ENCODE data around the gene HS6ST2.

HS6ST2 gene

DNA sequence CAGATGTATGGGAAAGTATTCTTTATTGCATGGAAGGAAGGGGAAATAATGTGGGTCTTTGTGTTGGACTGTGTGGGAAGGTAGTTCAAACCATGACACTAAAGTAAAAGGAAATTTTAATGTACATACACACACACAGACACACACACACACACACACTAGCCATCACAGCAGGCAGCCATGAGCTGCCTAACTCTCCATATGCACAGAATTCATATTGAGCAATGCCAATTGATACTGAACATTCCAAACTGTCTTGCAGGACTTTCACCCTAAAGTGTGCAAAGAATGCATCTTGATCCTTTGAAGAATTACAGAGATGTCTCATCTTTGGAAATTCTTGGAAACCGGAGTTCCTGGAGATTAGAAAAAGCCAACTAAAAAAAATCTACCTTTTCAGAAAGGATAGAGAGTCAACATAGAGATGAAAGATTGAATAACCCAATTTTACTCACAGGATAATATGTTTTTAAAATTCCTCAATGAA lies 349.0 kb downstream of the HS6ST2 start:
- DNase-seq: no peak

DNA sequence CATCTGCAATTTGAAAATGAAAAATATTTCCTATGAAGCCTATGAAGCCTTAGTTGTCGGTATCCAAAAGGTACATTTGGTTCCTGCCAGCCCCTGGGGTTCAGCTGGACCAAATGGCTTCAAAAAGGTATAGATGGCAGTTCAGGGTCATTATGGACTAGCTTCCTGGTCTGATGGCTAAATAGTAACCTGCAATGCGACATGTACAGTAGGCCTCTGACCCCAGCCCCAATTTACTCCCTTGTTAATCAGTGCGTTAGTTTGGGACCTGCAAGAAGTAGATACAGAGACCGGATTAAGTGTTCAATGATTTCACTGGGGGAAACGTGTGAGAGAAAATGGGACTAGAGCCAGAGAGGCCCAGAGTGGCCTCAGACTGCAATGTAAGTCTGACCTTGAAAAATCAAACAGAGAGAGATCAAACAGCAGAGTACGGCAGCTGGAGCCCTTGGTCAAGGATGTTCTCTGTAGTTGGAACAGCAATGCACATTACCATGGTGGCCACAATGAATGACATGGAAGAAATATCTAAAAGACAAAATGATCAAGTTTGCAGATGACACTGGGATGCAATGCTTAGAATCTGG lies 354.6 kb downstream of the HS6ST2 start:
- DNase-seq: no peak

DNA sequence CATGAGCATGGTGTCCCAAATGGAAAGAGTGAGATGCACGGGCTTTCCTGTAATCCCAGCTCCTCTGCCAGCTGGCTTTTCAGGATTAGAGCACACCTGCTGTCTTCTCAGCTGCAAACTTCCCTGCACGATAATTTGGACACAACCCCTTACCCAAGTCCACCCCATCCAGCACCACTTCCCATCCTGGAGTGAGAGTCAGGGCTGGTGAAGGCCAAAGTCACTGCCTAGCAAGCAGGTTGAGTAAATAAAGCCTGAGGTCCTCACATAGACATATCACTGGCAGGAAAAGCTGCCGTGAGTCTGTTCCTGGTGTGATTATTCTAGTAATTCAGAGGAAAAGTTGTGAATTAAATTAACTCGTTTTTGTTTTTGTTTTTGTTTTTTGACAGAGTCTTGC lies 355.7 kb downstream of the HS6ST2 start:
- no peak for DNase-seq

DNA sequence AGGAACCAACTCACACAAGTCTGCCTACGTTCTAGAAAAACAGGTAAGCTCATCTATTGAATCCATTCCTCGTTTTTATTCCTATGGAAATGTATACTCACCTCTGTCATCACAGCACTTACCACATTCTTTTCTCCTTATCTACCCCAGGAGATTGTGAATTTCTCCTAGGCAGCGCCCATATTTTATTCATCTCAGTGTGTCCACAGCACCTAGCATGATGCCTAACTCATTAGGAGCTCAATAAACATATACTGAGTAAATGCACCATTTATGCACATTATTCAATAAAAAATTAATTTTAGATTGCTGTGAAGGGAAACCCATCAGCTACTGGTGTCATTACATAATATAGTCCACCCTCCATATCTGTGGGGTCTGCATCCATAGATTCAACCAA lies 363.4 kb downstream of the HS6ST2 start:
- DNase-seq: no peak

DNA sequence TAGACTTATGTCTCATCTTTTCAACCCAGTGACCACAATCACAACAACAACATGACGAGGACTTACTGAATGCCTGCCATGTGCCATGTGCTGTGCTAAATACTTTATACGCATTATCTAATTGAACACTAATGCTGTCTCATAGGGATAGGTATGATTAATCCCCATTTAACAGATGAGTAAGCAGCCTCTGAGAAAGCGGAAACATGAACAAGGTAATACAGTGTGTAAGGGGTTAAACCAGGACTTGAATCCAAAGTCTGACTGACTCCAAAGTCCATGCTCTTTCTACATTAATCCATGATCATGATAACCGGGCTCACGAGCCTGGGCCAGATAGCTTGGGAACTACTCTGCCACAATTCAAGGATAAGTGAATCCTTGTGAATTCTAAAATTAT lies 364.3 kb downstream of the HS6ST2 start:
- DNase-seq: no peak

DNA sequence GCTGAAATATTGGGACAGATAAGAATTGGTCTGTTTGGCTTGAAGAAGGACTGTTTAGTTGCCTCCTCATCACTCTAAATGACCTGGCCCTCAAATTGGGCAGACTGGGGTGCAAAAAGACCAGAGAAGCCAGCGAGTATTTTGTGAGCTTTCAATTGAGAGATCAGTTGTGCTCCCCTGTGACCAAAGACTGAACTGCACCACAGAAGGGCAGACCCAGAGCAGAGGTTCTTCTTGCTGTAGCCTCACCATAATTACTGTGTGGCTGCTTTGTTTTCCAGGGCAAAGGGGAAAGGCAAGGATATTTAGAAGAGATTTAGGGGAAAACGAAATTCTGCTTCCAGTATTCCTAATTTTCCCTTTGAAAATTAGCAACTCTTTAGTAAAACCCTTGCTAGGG lies 365.5 kb downstream of the HS6ST2 start:
- DNase-seq: peak; percentile 4

DNA sequence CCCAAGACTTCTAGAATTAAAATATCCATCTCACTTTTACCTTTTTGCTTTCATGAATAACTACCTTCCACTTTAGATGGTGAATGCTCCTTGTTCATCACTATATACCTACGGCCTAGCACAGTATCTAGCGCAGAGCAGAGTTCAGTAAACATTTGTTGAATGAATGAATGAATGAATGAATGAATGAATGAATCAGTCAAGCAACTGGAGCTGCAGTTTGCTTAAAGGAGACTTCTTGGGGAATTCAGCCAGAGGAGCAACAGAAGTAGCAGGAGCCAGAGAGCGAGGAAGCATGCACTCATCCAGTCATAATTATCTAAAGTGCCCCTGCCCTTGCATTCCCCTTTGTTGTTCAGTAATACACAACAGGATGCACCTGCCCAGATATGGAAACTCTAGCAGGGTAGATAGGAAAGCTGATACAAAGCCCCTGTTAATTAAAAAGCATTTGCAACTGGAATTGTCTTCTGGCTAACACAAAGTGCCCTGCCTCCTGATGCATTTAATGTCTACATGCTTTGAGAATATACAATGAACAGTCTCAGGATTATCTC lies 366.6 kb downstream of the HS6ST2 start:
- DNase-seq: no peak

DNA sequence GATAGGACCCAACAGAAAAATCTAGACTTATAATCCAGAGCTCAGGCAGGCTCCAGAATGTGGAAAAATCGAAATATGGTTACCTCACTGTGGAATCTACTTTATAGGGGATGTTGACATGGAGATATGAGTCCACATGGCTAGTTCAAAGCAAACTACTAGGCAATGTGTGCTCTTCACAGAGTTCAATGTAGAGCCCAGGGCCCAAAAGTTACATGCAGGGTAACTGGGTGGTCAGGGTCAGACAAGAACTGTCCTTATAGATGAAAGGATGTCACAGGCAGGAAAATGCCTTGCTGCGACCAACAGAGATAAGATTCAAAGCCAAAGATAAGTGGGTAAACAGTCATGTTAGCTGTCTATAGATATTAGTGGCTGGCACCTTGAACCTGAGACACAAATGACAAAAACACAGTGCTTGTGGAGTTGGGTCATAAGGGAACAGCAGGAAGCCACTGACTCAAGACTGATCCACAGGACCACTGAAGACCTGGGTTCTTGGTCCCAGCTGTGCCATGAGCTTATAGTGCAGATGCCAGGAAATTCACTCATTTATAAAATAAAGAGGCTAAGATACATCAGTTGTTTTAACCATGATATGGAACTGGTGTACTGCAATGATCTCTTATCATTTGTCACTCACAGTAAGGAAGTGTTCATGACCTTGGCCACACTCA lies 367.9 kb downstream of the HS6ST2 start:
- no peak for DNase-seq

DNA sequence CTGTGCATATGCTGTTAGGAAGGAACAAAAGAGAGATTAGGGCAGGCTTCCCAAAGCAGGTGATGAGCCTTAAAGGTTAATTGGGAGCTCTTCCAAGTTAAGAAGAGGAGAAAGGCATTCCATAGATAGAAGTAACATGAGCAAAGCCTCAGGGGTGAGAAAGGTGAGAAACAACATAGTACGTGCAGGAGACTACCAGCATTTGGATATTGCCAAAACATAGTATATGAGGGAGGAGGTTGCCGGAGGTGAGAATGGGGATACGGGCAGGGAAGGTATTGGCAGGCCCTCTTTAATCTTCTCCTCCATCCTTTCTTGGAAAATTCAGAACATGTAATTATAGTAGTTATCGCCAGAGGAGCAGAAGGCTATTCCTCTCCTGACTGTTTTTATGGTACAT lies 373.5 kb downstream of the HS6ST2 start:
- no peak for DNase-seq

DNA sequence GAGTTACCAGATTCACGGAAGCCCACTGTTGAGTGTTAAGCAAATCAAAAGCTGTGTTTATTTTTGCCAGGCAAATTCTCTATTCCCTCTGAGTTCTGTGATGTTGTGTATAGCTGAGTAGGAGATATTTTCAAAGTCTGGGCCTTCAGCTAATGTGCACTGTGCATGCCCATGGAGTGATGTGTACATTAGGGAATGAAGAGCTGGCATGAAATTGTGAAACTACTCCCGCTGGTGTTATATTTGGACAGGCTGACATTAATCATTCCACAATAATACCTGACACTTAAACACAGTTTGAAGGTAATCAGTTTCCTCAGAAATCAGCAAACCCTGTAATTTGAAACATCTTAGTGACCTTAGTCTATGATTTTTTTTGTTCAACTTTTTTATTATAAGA lies 381.5 kb downstream of the HS6ST2 start:
- DNase-seq: no peak
